HG03135 (cell line): Measurements from ENCODE around the gene SLCO3A1.

Source experiments
- ATAC-seq: cut with Tn5 transposase; IDR thresholded peaks from one replicate; pipeline ENCODE4 v1.9.1; 2021; ENCODE audit warnings: mild to moderate bottlenecking, moderate library complexity; ENCODE audit not compliant: unreplicated experiment

SLCO3A1 gene

GRCh38 chr15:91992945-91993344 is 139.4 kb downstream of the SLCO3A1 start:
- no peak for ATAC-seq

DNA sequence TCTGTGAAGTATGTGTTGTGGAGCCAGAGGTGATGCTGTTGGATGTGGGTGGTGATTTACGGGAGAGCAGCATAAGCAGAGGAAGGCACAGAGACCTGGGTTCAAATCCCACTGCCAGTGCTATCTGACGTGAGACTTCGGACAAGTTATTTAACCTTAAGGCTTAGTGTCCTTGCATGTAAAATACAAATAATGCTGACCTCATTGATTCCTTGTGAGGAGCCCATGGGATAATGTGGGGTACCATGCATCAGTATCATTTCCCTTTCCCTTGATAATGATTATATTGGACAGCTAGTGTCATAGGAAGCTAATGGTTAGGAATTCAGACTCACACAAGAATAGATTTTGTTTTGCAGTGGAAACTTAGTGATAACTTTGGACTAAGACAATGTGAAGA is 141.6 kb downstream of the SLCO3A1 start:
- no peak for ATAC-seq

DNA sequence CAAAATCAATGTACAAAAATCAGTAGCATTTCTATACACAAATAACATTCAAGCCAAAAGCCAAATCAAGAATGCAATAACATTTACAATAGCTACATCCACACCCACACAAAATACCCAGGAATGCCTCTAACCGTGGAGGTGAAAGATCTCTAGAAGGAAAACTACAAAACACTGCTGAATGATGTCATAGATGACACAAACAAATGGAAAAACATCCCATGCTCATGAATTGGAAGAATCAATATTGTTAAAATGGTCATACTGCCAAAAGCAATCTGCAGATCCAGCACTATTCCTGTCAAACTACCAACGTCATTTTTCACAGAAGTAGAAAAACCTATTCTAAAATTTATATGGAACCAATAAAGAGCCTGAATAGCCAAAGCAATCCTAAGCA is 143.7 kb downstream of the SLCO3A1 start:
- no peak for ATAC-seq

DNA sequence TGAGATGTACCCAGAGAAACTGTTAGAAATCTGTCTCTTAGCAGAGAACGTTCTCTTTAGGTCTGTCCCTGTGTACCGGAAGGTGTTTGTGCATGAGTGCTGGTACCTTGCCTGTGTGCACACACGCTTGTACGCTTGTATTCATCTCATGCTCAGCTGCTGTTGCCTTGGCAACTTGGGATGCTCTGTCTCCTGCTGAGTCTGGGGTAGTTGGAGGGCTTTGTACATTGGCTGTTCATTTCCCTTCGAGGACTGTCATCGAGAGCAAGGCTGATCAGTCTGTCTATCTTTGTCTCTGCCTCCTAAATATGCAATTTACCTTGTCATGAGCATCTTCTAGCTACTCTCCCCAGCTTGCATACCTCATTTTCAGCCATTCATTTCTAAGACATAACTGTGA is 147.2 kb downstream of the SLCO3A1 start:
- no peak for ATAC-seq

DNA sequence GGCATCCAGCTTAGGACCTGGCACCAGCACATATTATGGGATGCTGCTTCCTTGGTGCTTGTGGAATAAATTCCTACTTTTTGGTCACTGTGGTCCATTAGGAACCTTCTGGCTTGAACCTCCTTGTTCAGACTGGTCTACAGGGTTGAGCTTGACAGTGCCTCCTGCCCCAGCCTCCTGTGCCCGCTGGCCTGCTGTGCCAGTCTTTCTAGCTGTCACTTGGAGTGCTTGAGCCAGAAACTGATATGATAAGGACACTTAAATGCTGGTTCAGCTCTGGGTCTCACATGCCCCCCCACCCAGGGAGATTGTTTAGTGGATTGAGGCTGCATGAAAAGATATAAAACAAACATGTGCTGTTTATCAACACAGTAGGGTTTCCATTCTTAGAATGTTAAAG is 147.8 kb downstream of the SLCO3A1 start:
- no peak for ATAC-seq

- ATAC-seq = no peak
Observed at GRCh38 chr15:92002666-92003065, 149.2 kb downstream of the SLCO3A1 start.

DNA sequence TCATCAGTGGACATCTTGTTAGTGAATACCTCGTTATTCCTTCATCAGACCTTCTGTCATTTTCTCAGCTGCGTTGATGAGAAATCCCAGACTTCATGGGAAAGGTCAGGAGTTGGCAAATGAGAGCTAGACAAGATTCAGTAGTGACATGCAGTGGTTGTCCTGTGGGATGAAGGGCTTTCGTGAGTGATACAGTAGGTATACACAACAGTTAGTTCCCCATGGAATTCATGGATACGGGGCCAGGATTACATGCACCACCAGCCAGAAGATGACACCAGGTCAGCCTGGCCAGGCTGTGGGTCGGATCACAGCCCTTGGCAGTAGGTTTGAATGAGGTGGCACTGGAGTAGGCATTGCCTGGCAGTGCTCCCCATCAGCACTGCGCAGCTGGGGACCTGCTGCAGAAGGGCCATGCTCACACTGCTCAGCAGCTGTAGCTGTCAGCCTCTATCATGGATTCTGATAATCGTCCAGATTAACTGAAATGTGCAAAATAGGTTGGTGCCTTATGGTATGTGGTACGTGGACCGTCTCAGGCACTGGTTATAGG is 150.1 kb downstream of the SLCO3A1 start:
- no peak for ATAC-seq

GRCh38 chr15:92005154-92005553 is 151.6 kb downstream of the SLCO3A1 start:
- ATAC-seq = no peak

DNA sequence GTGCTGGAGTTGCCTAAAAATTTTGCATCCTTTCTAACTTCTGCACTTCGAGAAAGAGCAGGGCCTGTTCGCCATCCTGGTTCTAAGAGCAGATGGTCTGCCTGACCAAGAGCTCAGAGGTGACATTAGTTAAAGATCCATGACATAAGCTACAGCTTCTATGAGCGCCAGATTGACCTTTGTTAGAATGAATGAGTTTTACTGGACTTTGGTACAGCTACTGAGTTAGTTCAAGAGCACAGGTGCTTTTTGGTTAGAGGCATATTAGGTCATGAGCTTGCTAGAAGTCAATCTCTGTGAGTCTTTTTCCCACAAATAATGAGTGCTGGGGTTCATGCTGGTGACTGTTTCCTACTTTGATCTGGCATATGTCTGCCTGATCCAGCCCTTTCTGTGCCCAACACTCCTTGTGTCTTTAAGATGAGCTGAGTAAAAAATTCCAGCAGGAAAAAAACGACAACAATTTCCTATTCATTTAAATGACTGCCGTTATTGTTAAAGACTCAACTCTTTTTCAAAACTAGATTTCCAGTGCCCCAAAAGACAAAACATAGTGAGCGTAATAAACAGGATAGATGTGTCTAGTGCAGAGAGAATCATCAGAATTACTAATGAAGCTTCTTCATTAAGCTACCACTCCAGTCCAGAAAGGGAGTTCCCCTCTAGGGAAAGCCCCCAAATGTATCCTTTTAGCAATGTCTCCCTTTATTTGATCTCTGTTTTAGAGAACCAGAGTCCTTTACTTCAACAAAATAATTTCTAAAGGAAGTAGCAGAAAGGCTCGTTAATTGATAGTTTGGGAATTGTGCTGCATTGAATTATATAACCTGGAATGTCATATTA is 152.9 kb downstream of the SLCO3A1 start:
- no peak for ATAC-seq

GRCh38 chr15:92009162-92009561 is 155.7 kb downstream of the SLCO3A1 start:
- no peak for ATAC-seq

DNA sequence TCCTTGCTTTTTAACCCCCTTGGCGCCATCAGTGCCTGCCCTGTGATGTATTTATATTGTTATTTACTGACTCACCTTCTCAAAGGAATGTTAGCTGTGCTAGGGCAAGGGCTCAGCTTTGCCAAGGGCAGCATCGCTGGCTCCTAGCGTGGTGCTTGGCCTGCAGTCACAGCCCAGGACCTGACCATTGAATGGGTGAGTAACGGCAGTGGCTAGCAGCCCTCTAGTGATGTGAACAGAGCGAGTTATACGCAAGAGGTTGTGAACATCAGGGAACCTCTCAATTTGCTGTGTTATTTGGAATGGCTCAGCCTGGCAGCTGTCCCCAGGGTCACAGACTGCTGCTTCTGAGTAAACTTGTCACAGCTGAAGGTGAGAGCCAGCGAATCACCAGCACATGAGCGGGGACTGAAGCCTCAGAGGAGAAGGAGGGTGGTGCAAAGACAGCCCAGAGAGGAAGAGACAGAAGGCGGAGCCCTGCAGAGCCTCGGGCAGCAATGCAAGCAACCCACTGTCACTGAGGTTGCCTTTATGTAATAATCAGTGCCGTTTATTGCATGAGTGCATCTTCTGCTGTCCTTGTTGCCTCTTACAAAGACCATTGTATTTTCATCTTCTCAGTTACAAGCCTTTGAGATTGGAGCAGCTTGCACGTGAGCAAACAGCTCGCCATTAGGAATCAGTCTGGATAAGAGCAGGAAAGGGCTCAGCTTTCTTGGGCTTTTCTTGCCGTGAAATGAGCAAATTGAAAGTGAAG is 158.3 kb downstream of the SLCO3A1 start:
- ATAC-seq = no peak

DNA sequence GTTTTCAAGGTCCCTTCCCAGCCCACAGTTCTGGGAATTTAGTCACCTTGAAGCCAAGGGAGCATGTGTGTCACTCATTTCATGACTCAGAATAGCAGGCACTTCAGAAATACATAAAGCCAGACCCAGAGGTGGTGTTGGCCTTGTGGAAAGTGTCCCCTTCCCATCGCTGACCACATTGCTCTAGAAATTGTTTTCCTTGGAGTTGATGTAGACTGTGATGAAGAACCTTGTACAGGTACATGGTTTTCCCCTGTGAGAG is 158.8 kb downstream of the SLCO3A1 start:
- no peak for ATAC-seq

- ATAC-seq = no peak
Observed at GRCh38 chr15:92012881-92013280, 159.4 kb downstream of the SLCO3A1 start.

DNA sequence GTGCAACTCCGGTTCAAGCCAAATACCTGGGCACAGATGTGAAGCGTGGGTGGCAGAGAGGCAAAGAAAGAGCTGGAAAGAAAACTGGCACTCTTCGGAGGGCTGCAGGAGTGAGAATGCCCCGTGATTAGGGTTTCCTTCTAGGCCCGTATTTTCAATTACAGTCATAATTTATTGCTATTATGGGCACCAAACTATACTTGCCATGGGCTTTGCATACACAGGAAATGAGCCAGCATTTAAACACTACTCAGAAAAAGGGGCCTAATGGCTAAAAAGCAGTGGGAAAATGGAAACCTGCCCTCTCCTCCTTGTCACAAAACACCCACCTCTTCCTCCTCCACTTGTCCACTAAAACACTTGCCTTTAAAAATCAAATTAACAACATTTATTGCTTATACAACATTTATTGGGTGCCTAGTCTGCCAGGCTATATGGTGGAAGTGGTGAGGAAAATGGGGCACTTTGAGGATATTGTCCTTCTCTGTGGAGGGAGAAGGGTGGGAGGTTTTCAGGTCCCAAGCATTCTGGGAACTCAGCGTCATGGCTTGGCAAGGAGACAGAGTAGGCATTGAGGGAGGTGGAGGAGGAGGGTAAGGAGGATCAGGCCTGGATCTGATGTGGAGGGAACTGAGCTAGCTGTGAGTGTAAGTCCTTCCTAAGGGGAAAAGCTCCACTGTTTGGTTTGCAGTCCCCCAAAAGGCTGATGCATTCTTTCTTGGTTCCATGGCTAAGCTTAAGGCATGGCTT is 160.9 kb downstream of the SLCO3A1 start:
- no peak for ATAC-seq

DNA sequence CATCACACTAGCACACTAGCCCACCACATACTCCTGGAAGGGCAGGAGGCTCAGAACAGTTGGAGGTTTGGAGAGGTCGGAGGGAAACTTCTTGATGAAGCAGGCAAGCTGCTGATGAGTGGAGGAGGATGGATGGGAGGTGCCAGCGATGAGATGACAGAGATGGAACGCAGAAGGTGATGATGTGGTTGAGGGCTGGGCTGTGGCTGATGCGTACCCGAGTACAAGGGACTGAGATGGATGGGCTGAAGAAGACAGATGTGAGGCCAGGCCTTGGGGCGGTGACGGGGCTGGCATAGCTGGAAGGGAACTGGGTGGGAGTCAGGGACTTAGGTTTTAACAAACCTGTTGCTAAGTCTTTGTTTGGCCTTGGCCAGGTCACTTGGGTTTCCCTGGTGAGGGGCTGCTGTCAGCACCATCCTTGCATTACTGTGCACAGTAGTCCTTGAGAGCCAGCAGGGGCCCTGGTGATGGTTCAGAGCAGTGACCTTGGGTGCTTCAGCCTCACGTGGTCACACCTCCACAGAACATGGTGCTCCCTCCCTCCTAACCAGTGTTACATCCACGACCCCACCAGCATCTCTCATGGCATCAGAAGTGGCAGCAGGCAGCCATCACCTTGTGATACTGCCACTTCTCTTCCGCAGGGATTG is 164.5 kb downstream of the SLCO3A1 start:
- no peak for ATAC-seq

GRCh38 chr15:92018535-92019239 is 165.2 kb downstream of the SLCO3A1 start:
- ATAC-seq = no peak

DNA sequence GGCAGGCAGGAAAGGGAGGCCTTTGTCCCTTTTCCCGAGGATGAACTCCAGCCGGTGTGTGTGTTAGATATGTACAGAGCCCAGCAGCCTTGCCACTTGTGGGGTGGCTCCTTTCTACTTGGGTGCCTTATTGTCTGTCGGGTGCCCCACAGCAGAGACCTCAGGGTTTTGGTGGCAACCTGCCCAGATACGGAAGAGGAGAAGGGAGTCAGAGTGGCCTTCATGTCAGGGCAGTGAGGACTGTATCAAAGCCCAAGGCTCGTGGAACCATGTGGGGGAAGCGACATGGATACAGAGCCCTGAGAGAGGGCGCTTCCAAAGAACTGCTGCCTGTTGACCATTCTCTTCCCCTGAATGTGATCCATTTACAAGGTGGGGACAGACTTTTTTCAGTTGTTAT is 166.2 kb downstream of the SLCO3A1 start:
- no peak for ATAC-seq

- ATAC-seq = no peak
Observed at GRCh38 chr15:92020207-92020606, 166.7 kb downstream of the SLCO3A1 start.

GRCh38 chr15:92020804-92021203 is 167.3 kb downstream of the SLCO3A1 start:
- ATAC-seq = no peak

DNA sequence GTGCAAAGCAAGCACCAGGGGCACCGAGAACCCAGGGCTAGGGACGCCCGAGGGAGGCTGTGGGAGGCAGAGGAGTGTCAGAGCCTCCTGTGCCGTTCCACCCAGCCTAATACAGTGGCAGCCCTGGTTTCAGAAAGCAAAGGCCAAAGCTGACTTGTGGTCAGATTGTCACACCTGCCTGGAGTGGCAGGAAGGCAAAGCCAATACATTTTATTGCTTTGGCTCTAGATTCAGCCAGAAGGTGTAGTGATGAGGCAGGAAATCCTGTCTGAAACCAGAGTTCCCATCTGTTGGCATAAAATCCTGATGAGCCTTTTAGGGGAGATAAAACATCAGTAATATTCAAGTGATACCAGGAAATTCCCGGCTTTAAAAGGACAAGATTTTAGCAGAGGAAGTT is 168.3 kb downstream of the SLCO3A1 start:
- no peak for ATAC-seq
